LNCaP clone FGC (cell line): ENCODE data around the gene CCL22.

Source experiments
- DNase-seq: peaks from one replicate; pipeline ENCODE4 v3.0.0-alpha.2; 2011; ENCODE audit warnings: low read depth
- H3K4me3 ChIP-seq: 2 replicates; pipeline ENCODE4 v1.5.1; 2011; ENCODE audit warnings: mild to moderate bottlenecking, low read depth, low read length, control low read depth
- TF ChIP-seq, protein P1 (sequence below): IDR thresholded peaks from 2 replicates; pipeline ENCODE4 v1.5.1; 2012; ENCODE audit warnings: mild to moderate bottlenecking; ENCODE audit not compliant: control insufficient read depth, insufficient read depth; ENCODE audit errors: extremely low read depth

CCL22 gene

DNA sequence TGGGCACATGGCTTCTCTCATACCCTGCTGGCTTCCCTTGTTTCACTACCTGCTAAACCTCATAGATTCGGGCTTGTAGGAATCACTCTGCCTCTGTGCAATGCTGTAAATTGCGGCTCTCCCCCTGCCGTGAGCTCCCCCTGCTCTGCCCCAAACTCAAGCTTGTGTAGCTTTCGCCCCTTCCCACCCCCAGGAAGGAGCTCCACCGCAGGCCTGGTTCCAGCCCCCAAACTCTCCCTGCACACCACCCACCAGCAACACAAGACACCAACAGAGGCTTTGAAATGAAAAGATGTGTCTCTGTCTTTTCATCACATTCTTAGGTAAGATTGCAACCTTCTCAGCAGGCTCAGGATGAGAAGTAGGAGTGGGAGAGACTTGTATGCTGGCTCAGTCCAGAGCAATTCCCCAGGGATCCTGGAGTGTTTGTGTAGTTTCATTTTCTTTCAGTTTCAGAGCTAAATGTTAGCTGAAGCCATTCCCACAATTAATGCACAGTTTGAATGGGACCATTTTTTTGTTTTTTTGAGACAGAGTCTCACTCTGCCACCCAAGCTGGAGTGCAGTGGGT lies 27.9 kb downstream of the CCL22 start:
- no peak for DNase-seq
- H3K4me3 ChIP-seq: no peak overlapping the region
- TF ChIP-seq, protein P1, sequence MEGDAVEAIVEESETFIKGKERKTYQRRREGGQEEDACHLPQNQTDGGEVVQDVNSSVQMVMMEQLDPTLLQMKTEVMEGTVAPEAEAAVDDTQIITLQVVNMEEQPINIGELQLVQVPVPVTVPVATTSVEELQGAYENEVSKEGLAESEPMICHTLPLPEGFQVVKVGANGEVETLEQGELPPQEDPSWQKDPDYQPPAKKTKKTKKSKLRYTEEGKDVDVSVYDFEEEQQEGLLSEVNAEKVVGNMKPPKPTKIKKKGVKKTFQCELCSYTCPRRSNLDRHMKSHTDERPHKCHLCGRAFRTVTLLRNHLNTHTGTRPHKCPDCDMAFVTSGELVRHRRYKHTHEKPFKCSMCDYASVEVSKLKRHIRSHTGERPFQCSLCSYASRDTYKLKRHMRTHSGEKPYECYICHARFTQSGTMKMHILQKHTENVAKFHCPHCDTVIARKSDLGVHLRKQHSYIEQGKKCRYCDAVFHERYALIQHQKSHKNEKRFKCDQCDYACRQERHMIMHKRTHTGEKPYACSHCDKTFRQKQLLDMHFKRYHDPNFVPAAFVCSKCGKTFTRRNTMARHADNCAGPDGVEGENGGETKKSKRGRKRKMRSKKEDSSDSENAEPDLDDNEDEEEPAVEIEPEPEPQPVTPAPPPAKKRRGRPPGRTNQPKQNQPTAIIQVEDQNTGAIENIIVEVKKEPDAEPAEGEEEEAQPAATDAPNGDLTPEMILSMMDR: no peak

DNA sequence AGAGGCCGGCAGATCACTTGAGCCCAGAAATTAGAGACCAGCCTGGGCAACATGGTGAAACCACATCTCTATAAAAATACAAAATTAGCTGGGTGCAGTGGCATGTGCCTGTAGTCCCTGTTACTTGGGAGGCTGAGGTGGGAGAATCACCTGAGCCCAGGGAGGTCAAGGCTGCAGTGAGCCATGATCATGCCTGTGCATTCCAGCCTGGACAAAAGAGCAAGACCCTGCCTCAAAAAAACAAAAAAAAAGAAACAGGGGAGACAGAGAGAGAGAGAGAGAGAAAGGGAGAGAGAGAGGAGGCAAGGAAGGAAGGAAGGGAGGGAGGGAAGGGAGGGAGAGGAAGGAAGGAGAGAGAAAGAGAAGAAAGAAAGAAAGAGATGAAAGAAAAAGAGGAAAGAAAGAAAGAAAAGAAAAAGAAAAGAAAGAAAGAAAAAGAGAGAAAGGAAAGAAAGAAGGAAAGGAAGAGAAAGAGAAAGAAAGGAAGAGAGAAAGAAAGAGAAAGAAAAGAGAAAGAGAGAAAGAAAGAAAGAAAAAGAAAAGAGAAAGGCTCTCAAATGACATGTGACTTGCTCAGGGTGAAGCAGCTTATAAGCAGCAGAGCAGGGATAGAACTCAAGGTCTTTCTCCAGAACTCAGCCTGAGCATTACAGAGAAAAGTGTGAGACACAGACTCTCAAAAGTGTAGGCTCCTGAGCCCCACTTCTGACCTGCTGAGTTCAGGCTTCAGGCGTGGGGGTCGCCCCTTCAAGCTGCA lies 29.2 kb downstream of the CCL22 start:
- no peak overlapping the region for H3K4me3 ChIP-seq
- no peak for DNase-seq
- TF ChIP-seq, protein P1: no peak

DNA sequence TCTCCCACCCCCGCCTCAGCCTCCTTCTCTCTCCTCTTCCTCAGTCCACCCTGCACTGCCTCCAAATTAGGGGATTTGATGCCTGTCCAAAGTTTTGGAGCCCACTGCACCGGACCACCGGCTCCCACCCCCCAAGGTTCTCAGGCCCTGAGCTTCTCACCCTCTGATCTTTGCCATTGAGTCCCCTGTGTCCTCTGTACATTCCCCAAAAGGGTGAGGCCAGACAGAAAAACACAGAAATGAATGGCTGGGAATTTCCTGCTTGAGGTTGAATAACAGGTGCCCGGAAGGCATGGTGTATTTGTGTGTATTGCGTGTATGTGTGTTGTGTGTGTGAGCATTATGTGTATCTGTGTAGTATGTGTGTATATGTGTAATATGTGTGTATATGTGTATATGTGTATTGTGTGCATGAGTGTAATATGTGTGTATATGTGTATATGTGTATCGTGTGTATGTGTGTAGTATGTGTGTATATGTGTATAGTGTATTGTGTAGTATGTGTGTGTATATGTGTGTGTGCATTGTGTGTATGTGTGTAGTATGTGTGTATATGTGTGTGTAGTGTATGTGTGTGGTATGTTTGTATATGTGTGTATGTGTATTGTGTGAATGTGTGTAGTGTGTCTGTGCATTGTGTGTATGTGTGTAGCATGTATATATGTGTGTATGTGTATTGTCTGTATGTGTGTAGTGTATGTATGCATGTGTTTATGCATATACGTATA lies 29.9 kb downstream of the CCL22 start:
- TF ChIP-seq, protein P1: no peak
- DNase-seq: no peak
- no peak overlapping the region for H3K4me3 ChIP-seq

DNA sequence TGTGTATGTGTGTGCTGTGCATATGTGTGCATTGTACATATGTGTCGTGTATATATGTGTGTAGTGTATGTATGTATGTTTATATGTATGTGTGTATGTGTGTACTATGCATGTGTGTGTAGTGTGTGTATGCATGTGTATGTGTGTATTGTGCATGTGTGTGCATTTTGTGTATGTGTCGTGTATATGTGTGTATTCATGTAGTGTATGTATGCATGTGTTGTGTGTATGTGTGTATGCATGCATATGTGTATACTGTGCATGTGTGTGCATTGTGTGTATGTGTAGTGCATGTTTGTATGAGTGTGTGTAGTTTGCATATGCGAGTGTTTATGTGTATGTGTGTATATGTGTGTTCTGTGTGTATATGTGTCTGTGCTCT lies 30.5 kb downstream of the CCL22 start:
- no peak for DNase-seq
- TF ChIP-seq, protein P1: no peak
- no peak overlapping the region for H3K4me3 ChIP-seq

DNA sequence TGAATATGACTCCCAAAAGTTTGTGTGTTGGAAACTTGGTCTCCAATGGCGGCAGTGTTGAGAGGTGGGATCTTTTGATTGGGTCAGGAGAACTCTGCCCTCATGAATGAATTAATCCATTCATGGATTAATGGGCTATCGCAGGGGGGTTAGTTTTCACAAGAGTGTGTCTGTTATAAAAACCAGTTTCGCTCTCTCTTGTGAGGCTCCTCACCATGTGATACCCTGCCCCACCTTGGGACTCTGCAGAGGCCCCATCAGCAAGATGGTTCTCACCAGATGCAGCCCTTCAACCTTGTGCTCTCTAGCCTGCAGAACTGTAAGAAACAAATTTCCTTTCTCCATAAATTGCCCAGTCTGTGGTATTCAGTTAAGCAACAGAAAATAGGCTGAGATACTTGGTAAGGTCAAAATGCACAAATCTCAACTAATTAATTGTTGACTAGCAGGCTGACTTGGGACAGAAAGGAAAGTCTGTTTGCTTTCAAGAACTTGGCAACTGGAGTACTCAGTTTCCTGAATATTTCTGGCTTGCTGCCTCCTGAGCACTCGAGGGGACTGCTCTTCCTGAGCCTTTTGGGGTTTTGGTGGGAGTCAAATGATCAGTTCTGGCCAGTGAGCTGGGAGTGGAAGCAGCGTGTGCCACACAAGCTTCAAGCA lies 32.2 kb downstream of the CCL22 start:
- no peak for DNase-seq
- TF ChIP-seq, protein P1: no peak
- no peak overlapping the region for H3K4me3 ChIP-seq

DNA sequence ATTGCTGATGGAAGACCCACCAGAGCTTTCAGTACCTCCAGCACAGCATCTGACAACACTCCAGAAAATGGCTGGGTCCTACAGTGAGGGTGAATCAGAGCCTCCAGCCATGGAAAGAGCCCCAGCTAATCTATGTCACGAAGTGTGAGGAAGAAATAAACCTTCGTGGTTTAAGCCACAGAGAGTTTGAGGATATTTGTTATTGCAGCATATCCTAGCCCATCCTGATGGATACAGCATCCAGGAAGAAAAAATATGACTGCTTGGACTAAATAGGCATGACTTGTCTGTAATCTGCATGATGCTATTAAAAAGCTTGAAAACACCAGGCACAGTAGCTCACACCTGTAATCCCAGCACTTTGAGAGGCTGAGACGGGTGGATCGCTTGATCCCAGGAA lies 32.7 kb downstream of the CCL22 start:
- H3K4me3 ChIP-seq: no peak overlapping the region
- TF ChIP-seq, protein P1: no peak
- DNase-seq: no peak
